HepG2 (cell line): Measurements from ENCODE around the gene SLC23A2. TPM values are rescaled to one million over a fixed set of nuclear protein-coding genes. Genes with fewer than 3 reads are reported as not detected.

ENCODE experiments used
- ATAC-seq: fragments of 200-7000 bp; cut with Tn5 transposase; 3 replicates; pipeline ENCODE4 v1.9.1; 2020; ENCODE audit warnings: mild to moderate bottlenecking, moderate library complexity
- Bru-seq: library from RNA; stranded (reverse); fragments of 400-500 nt; gene quantifications from one replicate; lab custom pipeline; 2021; lab: Mats Ljungman, UMichigan
- BruChase-seq, 2 experiments: library from RNA; stranded (reverse); fragments of 400-500 nt; gene quantifications; one replicate each; lab custom pipeline; 2021; lab: Mats Ljungman, UMichigan
- BruUV-seq: library from RNA; stranded (reverse); fragments of 400-500 nt; replicated peaks from 2 replicates; lab custom pipeline; 2021; lab: Mats Ljungman, UMichigan
- CTCF ChIA-PET: fragments of 300-600 bp; formaldehyde crosslinking; extraction: SDS; loops from one replicate; lab custom pipeline; 2021; ENCODE audit warnings: low total read pairs, inconsistent platforms, low intra/inter-chr PET ratio; lab: Yijun Ruan, JAX
- POLR2A ChIA-PET: fragments of 350-600 bp; sonication (Branson Sonifier 250); formaldehyde crosslinking; loops from one replicate; lab custom pipeline; 2020; ENCODE audit warnings: antibody characterized with exemption, inconsistent platforms; lab: Yijun Ruan, JAX
- DNase-seq: peaks from one replicate; pipeline ENCODE4 v3.0.0-alpha.2; 2015; ENCODE audit warnings: low spot score
- FAIRE-seq: peaks from 3 replicates; lab custom pipeline; 2011; peaks lifted over from hg19 to GRCh38; lab: Jason Lieb, UNC
- H2AFZ ChIP-seq: one replicate; pipeline ENCODE4 v1.6.1; 2011; ENCODE audit warnings: low read length, inconsistent platforms
- H3K27ac ChIP-seq: fragments of 300-600 bp; 3 replicates; pipeline ENCODE4 v1.8.0; 2011; ENCODE audit warnings: mixed run types, mild to moderate bottlenecking, mixed read lengths, low read length, inconsistent platforms; ENCODE audit not compliant: insufficient read depth; ENCODE audit errors: extremely low read length
- H3K27me3 ChIP-seq, 2 experiments: fragments of 200-600 bp in 1 of 2; 2 replicates in 1 of 2; 3 replicates in 1 of 2; pipeline versions ENCODE4 v1.6.0 to v1.8.0; 2011; ENCODE audit warnings: low read length in 2 of 2, mild to moderate bottlenecking in 2 of 2, moderate library complexity in 2 of 2, inconsistent platforms in 1 of 2; ENCODE audit not compliant: insufficient read depth in 2 of 2, control insufficient read depth in 1 of 2
- H3K36me3 ChIP-seq, 2 experiments: fragments of 200-600 bp in 1 of 2; replicated peaks in 1 of 2; 2 replicates in 1 of 2; 3 replicates in 1 of 2; pipeline versions ENCODE4 v1.5.1 to v1.8.0; 2011; ENCODE audit warnings: low read length in 2 of 2, inconsistent platforms in 1 of 2; ENCODE audit not compliant: insufficient read depth in 2 of 2, control insufficient read depth in 1 of 2
- H3K4me1 ChIP-seq: 2 replicates; pipeline ENCODE4 v1.5.1; 2012; ENCODE audit warnings: low read length, inconsistent platforms; ENCODE audit not compliant: insufficient read depth
- H3K4me2 ChIP-seq: 2 replicates; pipeline ENCODE4 v1.6.0; 2011; ENCODE audit warnings: low read depth, low read length, inconsistent platforms
- H3K4me3 ChIP-seq, 3 experiments: fragments of 200-600 bp in 1 of 3; sonication (generic), shearing (Covaris generic) in 1 of 3; replicated peaks in 1 of 3; 2 replicates each; pipeline ENCODE4 v1.5.1; 2011 to 2016; ENCODE audit warnings: low read length in 3 of 3, inconsistent platforms in 2 of 3, low read depth in 2 of 3, mild to moderate bottlenecking in 2 of 3, control low read depth in 1 of 3, mixed read lengths in 1 of 3; ENCODE audit not compliant: insufficient read depth in 1 of 3
- H3K79me2 ChIP-seq: one replicate; pipeline ENCODE4 v1.6.1; 2011; ENCODE audit warnings: low read length, inconsistent platforms; ENCODE audit not compliant: insufficient read depth
- H3K9ac ChIP-seq: 2 replicates; pipeline ENCODE4 v1.6.0; 2011; ENCODE audit warnings: mild to moderate bottlenecking, low read depth, low read length, inconsistent platforms; ENCODE audit not compliant: insufficient read depth
- H3K9me3 ChIP-seq: 2 replicates; pipeline ENCODE4 v1.5.1; 2012; ENCODE audit warnings: mild to moderate bottlenecking, low read length
- H4K20me1 ChIP-seq: 2 replicates; pipeline ENCODE4 v1.6.0; 2011; ENCODE audit warnings: inconsistent platforms, mild to moderate bottlenecking, low read length, moderate library complexity; ENCODE audit not compliant: insufficient read depth
- CBX1 ChIP-seq: IDR thresholded peaks from one replicate; pipeline ENCODE4 v1.6.1; 2016; ENCODE audit warnings: antibody characterized with exemption, low read depth
- ISL2 ChIP-seq: sonication (generic); formaldehyde crosslinking; IDR thresholded peaks from 2 replicates; pipeline ENCODE4 v1.5.0; 2020; ENCODE audit warnings: missing genetic modification reagents
- KDM3A ChIP-seq: IDR thresholded peaks from 2 replicates; pipeline ENCODE4 v1.6.1; 2018; ENCODE audit warnings: low read depth, missing compliant biosample characterization
- POLR2G ChIP-seq: fragments of 200-400 bp; formaldehyde crosslinking; IDR thresholded peaks from 2 replicates; pipeline ENCODE4 v1.6.1; 2018; ENCODE audit warnings: mild to moderate bottlenecking, low read depth, low read length, moderate library complexity
- ZNF10 ChIP-seq: sonication (generic); formaldehyde crosslinking; IDR thresholded peaks from 2 replicates; pipeline ENCODE4 v1.4.0; 2020; ENCODE audit warnings: mild to moderate bottlenecking, low read depth, missing genetic modification reagents, borderline replicate concordance
- ZNF274 ChIP-seq: sonication (generic); formaldehyde crosslinking; IDR thresholded peaks from 2 replicates; pipeline ENCODE4 v1.5.1; 2020; ENCODE audit warnings: mild to moderate bottlenecking, missing genetic modification reagents
- WGBS: methylation state at CpG from one replicate; pipeline ENCODE4 v1.1.6; 2017; ENCODE audit warnings: low lambda C conversion rate; 5-methylcytosine and 5-hydroxymethylcytosine counted together
- in situ Hi-C: cut with HindIII; loops from 2 replicates; pipeline ENCODE4 v1.10.0; 2017; ENCODE audit warnings: low pct_unique_long_range_greater_than_20kb; ENCODE audit not compliant: extremely low pct_ligation_motif_present
- intact Hi-C: fragments of 100-400 bp; cut with micrococcal nuclease; formaldehyde crosslinking; loops from one replicate; pipeline ENCODE4 v1.10.0; 2022; ENCODE audit not compliant: unreplicated experiment
- long read RNA-seq, 2 experiments: library from RNA in 1 of 2; library from polyadenylated mRNA in 1 of 2; stranded (forward) in 1 of 2; unstranded in 1 of 2; transcript quantifications; one replicate each; pipeline ENCODE4 v2.0.0, GENCODE V29; 2019 to 2022
- polyA minus RNA-seq, 3 experiments: library from RNA; depleted of rRNA, polyadenylated mRNA; stranded (reverse); fragments of >200 nt; gene quantifications; 2 replicates each; pipeline ENCODE4 v1.2.3, GENCODE V29; 2011; ENCODE audit warnings: low replicate concordance in 1 of 3
- polyA plus RNA-seq, 8 experiments: library from polyadenylated mRNA; depleted of rRNA in 3 of 8; stranded (reverse) in 7 of 8; unstranded in 1 of 8; fragments of >200 nt; fragmentation: Illumina TruSeq in 4 of 8; extraction: Trizol in 4 of 8; gene quantifications; 2 replicates each; pipeline versions ENCODE4 v1.2.1 to v1.2.3, GENCODE V29; 2011 to 2016; ENCODE audit warnings: low read depth in 4 of 8, missing spikeins in 1 of 8, mixed read lengths in 1 of 8; ENCODE audit not compliant: insufficient read depth in 1 of 8
- total RNA-seq, 5 experiments: library from RNA; depleted of rRNA; stranded (reverse); fragments of >200 nt; fragmentation: Illumina TruSeq; extraction: Trizol; gene quantifications; 2 replicates each; pipeline ENCODE4 v1.2.3, GENCODE V29; 2016; ENCODE audit warnings: low read depth in 1 of 5
- TF ChIP-seq, protein P1 (sequence below): sonication (generic); formaldehyde crosslinking; IDR thresholded peaks from 2 replicates; pipeline ENCODE4 v1.5.0; 2020; ENCODE audit warnings: missing genetic modification reagents, mild to moderate bottlenecking, borderline replicate concordance
- TF ChIP-seq, protein P2 (sequence below): IDR thresholded peaks from 2 replicates; pipeline ENCODE4 v1.4.0; 2020; ENCODE audit warnings: mild to moderate bottlenecking, missing genetic modification reagents
- TF ChIP-seq, protein P3 (sequence below): sonication (generic); formaldehyde crosslinking; IDR thresholded peaks from 2 replicates; pipeline ENCODE4 v1.5.1; 2020; ENCODE audit warnings: missing genetic modification reagents, mild to moderate bottlenecking, borderline replicate concordance
- TF ChIP-seq, protein P4 (sequence below): sonication (generic); formaldehyde crosslinking; IDR thresholded peaks from 2 replicates; pipeline ENCODE4 v1.4.0; 2020; ENCODE audit warnings: missing genetic modification reagents

Gene SLC23A2
- total RNA-seq (2016; rRNA removed; fragmentation: Illumina TruSeq; extraction: Trizol) (26.2 and 42.2 TPM in 2 replicates), polyA plus RNA-seq (2011; rRNA removed) (51.2 and 62.5 TPM in 2 replicates), polyA minus RNA-seq (2011; rRNA and poly(A)+ RNA removed; ENCODE audit: low replicate concordance) (17.1 and 162 TPM in 2 replicates), Bru-seq, nascent RNA (percentile 89 among the genes with signal in this experiment), BruChase-seq, experiment 1, labeled RNA remaining after a 6-hour chase (percentile 90 among the genes with signal in this experiment), BruChase-seq, experiment 2, labeled RNA remaining after a 2-hour chase (percentile 87 among the genes with signal in this experiment)
- 4.3 and 5.6 TPM in 2 replicates for total RNA-seq (2016; cell fraction: cytosol; rRNA removed; fragmentation: Illumina TruSeq; extraction: Trizol; ENCODE audit: low read depth)
- total RNA-seq (2016; cell fraction: insoluble cytoplasmic fraction; rRNA removed; fragmentation: Illumina TruSeq; extraction: Trizol): 21.6 and 43.4 TPM in 2 replicates
- total RNA-seq (2016; cell fraction: membrane; rRNA removed; fragmentation: Illumina TruSeq; extraction: Trizol): 13.7 and 14.0 TPM in 2 replicates
- 55.7 and 64.6 TPM in 2 replicates for total RNA-seq (2016; cell fraction: nucleus; rRNA removed; fragmentation: Illumina TruSeq; extraction: Trizol)
- 45.9 and 54.4 TPM in 2 replicates for polyA plus RNA-seq (2011; cell fraction: cytosol; rRNA removed)
- 89.0 and 99.9 TPM in 2 replicates for polyA plus RNA-seq (2011; cell fraction: nucleus; rRNA removed)
- 49.8 and 58.0 TPM in 2 replicates for polyA plus RNA-seq (2012)
- polyA plus RNA-seq (2016; cell fraction: cytosol; fragmentation: Illumina TruSeq; extraction: Trizol; ENCODE audit: low read depth): 1.7 TPM in 2 replicates
- polyA plus RNA-seq (2016; cell fraction: insoluble cytoplasmic fraction; fragmentation: Illumina TruSeq; extraction: Trizol; ENCODE audit: low read depth): 15.4 and 17.3 TPM in 2 replicates
- 4.1 and 4.6 TPM in 2 replicates for polyA plus RNA-seq (2016; cell fraction: membrane; fragmentation: Illumina TruSeq; extraction: Trizol; ENCODE audit: low read depth)
- 65.1 and 71.7 TPM in 2 replicates for polyA plus RNA-seq (2016; cell fraction: nucleus; fragmentation: Illumina TruSeq; extraction: Trizol; ENCODE audit: insufficient read depth, low read depth)
- 41.3 and 62.3 TPM in 2 replicates for polyA minus RNA-seq (2011; cell fraction: cytosol; rRNA and poly(A)+ RNA removed)
- polyA minus RNA-seq (2011; cell fraction: nucleus; rRNA and poly(A)+ RNA removed): 80.1 and 108 TPM in 2 replicates
- long read RNA-seq, experiment 1, full-length matches to known transcripts: 4 of 29 reads
- long read RNA-seq, experiment 1, partial matches to known transcripts: 1 of 29 reads
- long read RNA-seq, experiment 1, other reads (novel, unspliced or antisense): 24 of 29 reads
- long read RNA-seq, experiment 2, full-length matches to known transcripts: 14 of 107 reads
- long read RNA-seq, experiment 2, partial matches to known transcripts: 16 of 107 reads
- long read RNA-seq, experiment 2, other reads (novel, unspliced or antisense): 77 of 107 reads

DNA sequence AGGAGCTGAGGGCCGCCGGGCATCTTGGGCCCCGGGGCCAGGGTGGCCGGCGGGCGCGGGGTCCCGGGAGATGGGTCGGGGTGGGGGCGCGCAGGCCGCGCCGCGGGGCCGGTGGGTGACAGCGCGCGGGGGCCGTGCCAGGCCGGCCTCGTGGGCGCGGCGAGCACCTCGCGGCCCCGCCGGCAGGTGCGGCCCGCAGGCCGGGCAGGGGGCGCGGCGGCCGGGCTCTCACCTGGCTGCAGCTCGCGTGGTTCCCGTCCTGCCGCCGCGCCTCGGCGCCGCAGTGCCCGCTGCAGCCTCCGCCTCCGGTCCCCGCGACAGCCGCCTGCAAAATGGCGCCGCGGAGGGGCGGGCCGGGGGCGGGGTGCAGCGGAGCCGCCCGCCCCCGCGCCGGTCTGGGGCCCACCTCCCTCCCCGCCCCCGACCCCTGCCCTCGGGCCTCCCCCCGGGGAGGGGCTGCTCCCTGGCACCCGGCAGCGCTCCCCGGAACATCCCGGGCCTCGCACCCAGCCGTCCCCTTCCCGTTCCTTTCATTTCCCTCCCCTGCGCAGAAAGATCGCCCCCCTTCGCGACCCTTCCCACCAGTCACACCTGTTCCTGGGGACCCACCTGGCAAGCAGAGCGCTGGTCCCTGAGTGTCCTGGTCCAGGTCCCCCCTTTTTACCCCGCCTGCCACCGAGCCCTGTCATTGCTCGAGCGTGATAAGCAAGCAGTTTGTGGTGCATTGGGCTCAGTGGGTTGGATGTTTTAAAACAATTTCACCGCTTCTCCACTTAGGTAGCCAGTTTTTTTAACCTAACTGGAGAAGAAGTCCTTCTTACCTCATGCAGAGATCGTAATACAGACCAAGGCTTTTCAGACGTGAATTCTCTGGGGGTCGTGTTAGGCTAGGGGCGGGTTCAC, at the start of gene SLC23A2:
Gene SLC23A2 (minus strand): TSS at position 337 of the 903 bp plus-strand sequence. CDS start 68,948 bp downstream, outside the sequence.
- Histone ChIP-seq H3K27ac (peak within 1 kb of the TSS; percentile 45), H3K9ac (peak within 1 kb of the TSS; percentile 84), H2AFZ (no peak within 1 kb of the TSS), H3K4me1 (peaks cover 59% of the 10 kb centered on the region), H3K9me3 (no peaks in the 10 kb centered on the region), H3K79me2 (peaks cover 46% of the 10 kb centered on the region), H3K27me3 (no peaks in the 10 kb centered on the region; a peak in 1 of 5 replicates), H3K4me3 (peak within 1 kb of the TSS; percentile 82 to 94 (median 92)), H3K36me3 (no peaks in the 10 kb centered on the region), H3K4me2 (peak within 1 kb of the TSS; percentile 94), H4K20me1 (peaks cover 30% of the 10 kb centered on the region)
- ChIA-PET POLR2A (interaction anchor here (1.4 kb wide), 1 partner anchor 9 kb away, joined by 3 read pairs; no protein-coding TSS in a partner anchor), CTCF (no interaction called here)
- ATAC-seq: peak; percentile 67
- in situ Hi-C loops (no loop called here), intact Hi-C loops (loop anchor here (2.0 kb wide), 1 partner anchor 29 kb away; no protein-coding TSS in a partner anchor)
- 6% methylated on average over 40 of the region's 88 CpGs for WGBS
- BruUV-seq: no TSS peak
- DNase-seq: no peak
- FAIRE-seq: no peak
- TF ChIP-seq, protein P1, sequence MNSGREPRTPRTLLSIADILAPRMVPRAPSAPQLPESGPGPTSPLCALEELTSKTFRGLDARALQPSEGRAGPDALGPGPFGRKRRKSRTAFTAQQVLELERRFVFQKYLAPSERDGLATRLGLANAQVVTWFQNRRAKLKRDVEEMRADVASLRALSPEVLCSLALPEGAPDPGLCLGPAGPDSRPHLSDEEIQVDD (CRISPR knock-in tag): peak; percentile 76; the same call in 1 of the 2 replicates
- TF ChIP-seq ZNF10 (CRISPR knock-in tag): no peak
- peak; percentile 34 for TF ChIP-seq CBX1
- TF ChIP-seq, protein P2, sequence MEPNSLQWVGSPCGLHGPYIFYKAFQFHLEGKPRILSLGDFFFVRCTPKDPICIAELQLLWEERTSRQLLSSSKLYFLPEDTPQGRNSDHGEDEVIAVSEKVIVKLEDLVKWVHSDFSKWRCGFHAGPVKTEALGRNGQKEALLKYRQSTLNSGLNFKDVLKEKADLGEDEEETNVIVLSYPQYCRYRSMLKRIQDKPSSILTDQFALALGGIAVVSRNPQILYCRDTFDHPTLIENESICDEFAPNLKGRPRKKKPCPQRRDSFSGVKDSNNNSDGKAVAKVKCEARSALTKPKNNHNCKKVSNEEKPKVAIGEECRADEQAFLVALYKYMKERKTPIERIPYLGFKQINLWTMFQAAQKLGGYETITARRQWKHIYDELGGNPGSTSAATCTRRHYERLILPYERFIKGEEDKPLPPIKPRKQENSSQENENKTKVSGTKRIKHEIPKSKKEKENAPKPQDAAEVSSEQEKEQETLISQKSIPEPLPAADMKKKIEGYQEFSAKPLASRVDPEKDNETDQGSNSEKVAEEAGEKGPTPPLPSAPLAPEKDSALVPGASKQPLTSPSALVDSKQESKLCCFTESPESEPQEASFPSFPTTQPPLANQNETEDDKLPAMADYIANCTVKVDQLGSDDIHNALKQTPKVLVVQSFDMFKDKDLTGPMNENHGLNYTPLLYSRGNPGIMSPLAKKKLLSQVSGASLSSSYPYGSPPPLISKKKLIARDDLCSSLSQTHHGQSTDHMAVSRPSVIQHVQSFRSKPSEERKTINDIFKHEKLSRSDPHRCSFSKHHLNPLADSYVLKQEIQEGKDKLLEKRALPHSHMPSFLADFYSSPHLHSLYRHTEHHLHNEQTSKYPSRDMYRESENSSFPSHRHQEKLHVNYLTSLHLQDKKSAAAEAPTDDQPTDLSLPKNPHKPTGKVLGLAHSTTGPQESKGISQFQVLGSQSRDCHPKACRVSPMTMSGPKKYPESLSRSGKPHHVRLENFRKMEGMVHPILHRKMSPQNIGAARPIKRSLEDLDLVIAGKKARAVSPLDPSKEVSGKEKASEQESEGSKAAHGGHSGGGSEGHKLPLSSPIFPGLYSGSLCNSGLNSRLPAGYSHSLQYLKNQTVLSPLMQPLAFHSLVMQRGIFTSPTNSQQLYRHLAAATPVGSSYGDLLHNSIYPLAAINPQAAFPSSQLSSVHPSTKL (CRISPR knock-in tag): peak; percentile 44; the same call in 1 of the 2 replicates
- 0 out of 2 replicates have a peak, but pooled peaks have one; percentile 11 for TF ChIP-seq ISL2 (CRISPR knock-in tag)
- TF ChIP-seq, protein P3, sequence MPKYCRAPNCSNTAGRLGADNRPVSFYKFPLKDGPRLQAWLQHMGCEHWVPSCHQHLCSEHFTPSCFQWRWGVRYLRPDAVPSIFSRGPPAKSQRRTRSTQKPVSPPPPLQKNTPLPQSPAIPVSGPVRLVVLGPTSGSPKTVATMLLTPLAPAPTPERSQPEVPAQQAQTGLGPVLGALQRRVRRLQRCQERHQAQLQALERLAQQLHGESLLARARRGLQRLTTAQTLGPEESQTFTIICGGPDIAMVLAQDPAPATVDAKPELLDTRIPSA: 0 out of 2 replicates have a peak, but pooled peaks have one; percentile 34
- TF ChIP-seq, protein P4, sequence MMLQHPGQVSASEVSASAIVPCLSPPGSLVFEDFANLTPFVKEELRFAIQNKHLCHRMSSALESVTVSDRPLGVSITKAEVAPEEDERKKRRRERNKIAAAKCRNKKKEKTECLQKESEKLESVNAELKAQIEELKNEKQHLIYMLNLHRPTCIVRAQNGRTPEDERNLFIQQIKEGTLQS (CRISPR knock-in tag): no peak
- peak; percentile 81; the same call in 1 of the 2 replicates for TF ChIP-seq ZNF274 (CRISPR knock-in tag)
- TF ChIP-seq KDM3A (CRISPR knock-in tag): 0 out of 2 replicates have a peak, but pooled peaks have one; percentile 51
- TF ChIP-seq POLR2G: peak; percentile 60; the same call in 1 of the 2 replicates
